Right atrium auricular region (tissue), 2 donors: ENCODE data around the gene ARID3A. TPM values are rescaled to one million over a fixed set of nuclear protein-coding genes. Genes with fewer than 3 reads are reported as not detected.
A peak's percentile ranks its signal among the peaks of the same experiment; 100 is the strongest.

Experiments
- DNase-seq: peaks from one replicate; pipeline ENCODE4 v3.0.0-alpha.2; 2019; ENCODE audit warnings: low spot score
- H3K27ac ChIP-seq, 2 donors: fragments of 200-600 bp; sonication (generic); 1 replicate in 1 of 2; 2 replicates in 1 of 2; pipeline ENCODE4 v1.5.1; 2016 to 2019
- H3K27me3 ChIP-seq, 2 donors: fragments of 200-600 bp; sonication (generic); one replicate each; pipeline versions ENCODE4 v1.5.1 to v1.6.0; 2017 to 2019
- H3K36me3 ChIP-seq: fragments of 200-600 bp; sonication (generic); one replicate; pipeline ENCODE4 v1.5.1; 2016
- H3K4me1 ChIP-seq, 2 donors: fragments of 200-600 bp; sonication (generic); one replicate each; pipeline versions ENCODE4 v1.5.1 to v1.6.0; 2017 to 2019
- H3K4me3 ChIP-seq, 2 donors: fragments of 200-600 bp; sonication (generic); 1 replicate in 1 of 2; 2 replicates in 1 of 2; pipeline ENCODE4 v1.5.1; 2017 to 2019; ENCODE audit warnings: mild to moderate bottlenecking in 1 of 2, moderate library complexity in 1 of 2
- H3K9me3 ChIP-seq, 2 donors: fragments of 200-600 bp; sonication (generic); one replicate each; pipeline ENCODE4 v1.5.1; 2019
- CTCF ChIP-seq, 2 donors: fragments of 200-600 bp; sonication (generic); IDR thresholded peaks; one replicate each; pipeline ENCODE4 v1.5.1; 2019; ENCODE audit warnings: antibody characterized with exemption in 2 of 2
- total RNA-seq, 2 donors: library from RNA; depleted of rRNA; stranded (reverse); fragments of >200 nt; gene quantifications; one replicate each; pipeline ENCODE4 v1.1.0, GENCODE V29; 2016

Gene ARID3A
- total RNA-seq, 2 donors from 2014 or later: 1.7 to 3.4 TPM

DNA sequence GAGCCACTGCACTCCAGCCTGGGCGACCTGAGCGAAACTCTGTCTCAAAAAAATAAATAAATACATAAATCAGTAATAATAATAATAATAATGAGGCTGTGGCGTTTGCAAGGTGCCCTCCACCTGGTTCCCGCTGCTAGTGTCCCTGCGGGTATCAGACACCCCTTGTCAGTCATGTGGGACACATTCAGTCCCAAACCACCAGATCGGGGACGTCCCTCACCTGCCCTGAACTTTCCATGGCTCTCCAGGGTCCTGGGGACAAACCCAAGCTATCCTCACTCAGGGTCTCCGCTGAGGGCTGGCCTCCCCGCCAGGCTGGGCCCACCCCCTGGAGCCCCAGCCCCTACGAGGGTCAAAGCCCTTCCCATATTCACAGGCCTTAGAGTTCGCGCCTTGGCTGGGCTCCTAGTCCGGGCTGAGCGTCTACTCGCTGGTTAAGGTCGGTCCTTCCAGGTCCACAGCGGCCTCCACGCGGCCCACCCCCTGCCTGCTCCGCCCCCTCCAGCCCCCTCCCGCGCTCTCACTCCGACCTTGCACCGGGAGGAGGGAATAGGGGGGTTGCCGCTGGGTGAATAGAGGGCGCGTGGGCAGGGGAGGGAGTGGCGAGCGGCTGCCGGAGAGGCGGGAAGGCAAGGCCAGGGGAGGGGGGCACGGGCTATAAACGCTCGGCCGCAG is 9.1 kb upstream of the ARID3A start:
- Histone ChIP-seq H3K4me3 (peak overlapping the region in 1 of 2 donors; percentile 41), H3K27me3 (peaks cover 18 to 38% of the 10 kb centered on the region in 2 donors), H3K27ac (no peak overlapping the region), H3K9me3 (no peaks in the 10 kb centered on the region), H3K4me1 (peaks cover 0 to 47% of the 10 kb centered on the region in 2 donors), H3K36me3 (no peaks in the 10 kb centered on the region)
- DNase-seq: no peak
- no peak for TF ChIP-seq CTCF (IDR thresholded peaks at IDR 0.05)

- Histone ChIP-seq H3K9me3 (no peaks in the 10 kb centered on the region), H3K36me3 (no peaks in the 10 kb centered on the region), H3K4me3 (peak within 1 kb of the TSS in 1 of 2 donors; percentile 41), H3K4me1 (peaks cover 0 to 49% of the 10 kb centered on the region in 2 donors), H3K27me3 (peaks cover 18 to 38% of the 10 kb centered on the region in 2 donors), H3K27ac (no peak within 1 kb of the TSS)
- peak in 1 of 2 donors; percentile 64 for TF ChIP-seq CTCF (IDR thresholded peaks at IDR 0.05)
- DNase-seq: no peak
Measured at GRCh38 chr19:917323-918151, 8.3 kb upstream of the ARID3A start, which contains the start of gene KISS1R. KISS1R (plus strand) TSS chr19:917333; CDS start chr19:917503, 170 bp downstream.

GRCh38 chr19:918152-918437 is 7.7 kb upstream of the ARID3A start:
- no peaks in the 10 kb centered on the region for H3K9me3 ChIP-seq
- H3K4me3 ChIP-seq: no peak overlapping the region
- H3K4me1 ChIP-seq: peaks cover 0 to 49% of the 10 kb centered on the region in 2 donors
- H3K36me3 ChIP-seq: no peaks in the 10 kb centered on the region
- TF ChIP-seq CTCF (IDR thresholded peaks at IDR 0.05): no peak
- no peak for DNase-seq
- peaks cover 18 to 38% of the 10 kb centered on the region in 2 donors for H3K27me3 ChIP-seq
- H3K27ac ChIP-seq: no peak overlapping the region

GRCh38 chr19:918481-919198 is 7.2 kb upstream of the ARID3A start:
- Histone ChIP-seq H3K27ac (no peak overlapping the region), H3K36me3 (no peaks in the 10 kb centered on the region), H3K27me3 (peaks cover 18 to 38% of the 10 kb centered on the region in 2 donors), H3K4me1 (peaks cover 0 to 48% of the 10 kb centered on the region in 2 donors), H3K9me3 (no peaks in the 10 kb centered on the region), H3K4me3 (no peak overlapping the region)
- no peak for DNase-seq
- no peak for TF ChIP-seq CTCF (IDR thresholded peaks at IDR 0.05)

- TF ChIP-seq CTCF (IDR thresholded peaks at IDR 0.05): no peak
- Histone ChIP-seq H3K36me3 (no peaks in the 10 kb centered on the region), H3K27ac (no peak overlapping the region), H3K4me1 (peaks cover 0 to 48% of the 10 kb centered on the region in 2 donors), H3K4me3 (peak overlapping the region in 1 of 2 donors; percentile 22), H3K27me3 (peaks cover 18 to 38% of the 10 kb centered on the region in 2 donors), H3K9me3 (no peaks in the 10 kb centered on the region)
- no peak for DNase-seq
Measured at GRCh38 chr19:919199-920050, 6.4 kb upstream of the ARID3A start.
